T47D (cell line): ENCODE data around the gene SAMHD1.

Experiments
- DNase-seq, 2 experiments: peaks; one replicate each; pipeline versions ENCODE4 v3.0.0 to v3.0.0-alpha.2; 2011 to 2012; ENCODE audit warnings: low read depth in 1 of 2, low spot score in 1 of 2
- JUND ChIP-seq: IDR thresholded peaks from 2 replicates; pipeline ENCODE4 v1.6.1; 2012; ENCODE audit warnings: low read depth
- in situ Hi-C: cut with HindIII; loops from 2 replicates; pipeline ENCODE4 v1.10.0; 2016; ENCODE audit warnings: low sequenced_read_pairs, low pct_unique_long_range_greater_than_20kb

The SAMHD1 gene

GRCh38 chr20:36859700-36860330, 91.7 kb downstream of the SAMHD1 start:
- in situ Hi-C loops, result no loop called here
- DNase-seq, result no peak

GRCh38 chr20:36859282-36859555, 92.3 kb downstream of the SAMHD1 start:
- TF ChIP-seq JUND, result no peak
- in situ Hi-C loops, result no loop called here
- no peak for DNase-seq

More at GRCh38 chr20:36859700-36860330, 91.7 kb downstream of the SAMHD1 start:
- no peak for TF ChIP-seq JUND

GRCh38 chr20:36856691-36857635, 94.5 kb downstream of the SAMHD1 start:
- in situ Hi-C loops, result no loop called here
- DNase-seq, result peak in 1 of 2 experiments; percentile 78
- TF ChIP-seq JUND, result no peak

- in situ Hi-C loops, result no loop called here
- peak in 1 of 2 experiments; percentile 59 for DNase-seq
- no peak for TF ChIP-seq JUND
Measured at GRCh38 chr20:36856195-36856594, 95.3 kb downstream of the SAMHD1 start.

- TF ChIP-seq JUND, result no peak
- no peak for DNase-seq
- in situ Hi-C loops, result no loop called here
Measured at GRCh38 chr20:36855241-36855657, 96.3 kb downstream of the SAMHD1 start.

GRCh38 chr20:36854348-36855240, 96.9 kb downstream of the SAMHD1 start:
- no peak for DNase-seq
- no peak for TF ChIP-seq JUND
- in situ Hi-C loops, result no loop called here

- in situ Hi-C loops, result no loop called here
- TF ChIP-seq JUND, result no peak
- DNase-seq, result no peak
Measured at GRCh38 chr20:36852187-36852586, 99.3 kb downstream of the SAMHD1 start.

GRCh38 chr20:36851490-36851889, 100.0 kb downstream of the SAMHD1 start:
- no peak for TF ChIP-seq JUND
- DNase-seq, result no peak
- in situ Hi-C loops, result no loop called here

GRCh38 chr20:36850759-36851158, 100.7 kb downstream of the SAMHD1 start:
- TF ChIP-seq JUND, result no peak
- no peak for DNase-seq
- in situ Hi-C loops, result no loop called here

GRCh38 chr20:36849333-36850065, 102.0 kb downstream of the SAMHD1 start:
- no peak for DNase-seq
- in situ Hi-C loops, result no loop called here
- no peak for TF ChIP-seq JUND

GRCh38 chr20:36848677-36849076, 102.8 kb downstream of the SAMHD1 start:
- no peak for DNase-seq
- TF ChIP-seq JUND, result no peak
- in situ Hi-C loops, result no loop called here

GRCh38 chr20:36848078-36848660, 103.3 kb downstream of the SAMHD1 start:
- in situ Hi-C loops, result no loop called here
- no peak for DNase-seq
- no peak for TF ChIP-seq JUND
